Adipocyte (in vitro differentiated cells): ENCODE measurements around the gene TNS3.

ENCODE experiments used
- DNase-seq: peaks from one replicate; pipeline ENCODE4 v3.0.0-alpha.2; 2015; ENCODE audit warnings: low read depth
- H3K27me3 ChIP-seq: replicated peaks from 2 replicates; pipeline ENCODE4 v1.7.0; 2013; ENCODE audit warnings: mild to moderate bottlenecking, low read length, moderate library complexity; ENCODE audit not compliant: control insufficient read depth, insufficient read depth
- H3K36me3 ChIP-seq: 2 replicates; pipeline ENCODE4 v1.7.0; 2013; ENCODE audit warnings: low read length, mild to moderate bottlenecking, moderate library complexity; ENCODE audit not compliant: control insufficient read depth, insufficient read depth, severe bottlenecking
- H3K4me1 ChIP-seq: 2 replicates; pipeline ENCODE4 v1.7.0; 2013; ENCODE audit warnings: mild to moderate bottlenecking, low read length, moderate library complexity; ENCODE audit not compliant: control insufficient read depth, insufficient read depth
- H3K4me3 ChIP-seq: 2 replicates; pipeline ENCODE4 v1.7.0; 2013; ENCODE audit warnings: mild to moderate bottlenecking, low read length, moderate library complexity
- H3K9ac ChIP-seq: 2 replicates; pipeline ENCODE4 v1.7.0; 2013; ENCODE audit warnings: mild to moderate bottlenecking, low read length, moderate library complexity
- H3K9me3 ChIP-seq: 2 replicates; pipeline ENCODE4 v1.7.0; 2013; ENCODE audit warnings: mild to moderate bottlenecking, low read length, moderate library complexity; ENCODE audit not compliant: control insufficient read depth

Gene TNS3

DNA sequence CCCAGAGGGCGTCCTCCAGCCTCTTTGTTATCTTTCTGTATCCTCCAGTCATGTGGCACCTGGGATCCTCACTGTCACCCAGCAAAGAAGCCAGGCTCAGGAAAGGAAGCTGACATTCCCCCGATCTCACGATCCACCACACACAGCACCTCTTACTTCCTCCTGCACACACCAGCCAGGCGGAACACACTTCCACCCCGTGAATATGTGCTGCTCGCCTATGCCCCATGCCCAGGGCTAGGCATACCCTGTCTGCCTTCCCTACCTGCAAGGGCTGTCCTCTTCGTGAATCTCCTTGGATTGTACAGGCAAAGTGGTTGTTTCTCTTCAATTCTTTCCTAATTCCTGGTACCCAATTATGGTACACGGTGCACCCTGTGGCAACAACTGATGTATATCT is 191.0 kb downstream of the TNS3 start:
- Histone ChIP-seq H3K36me3 (peaks cover 54% of the 10 kb centered on the region), H3K9me3 (no peaks in the 10 kb centered on the region), H3K27me3 (peaks cover 35% of the 10 kb centered on the region), H3K9ac (no peak overlapping the region), H3K4me1 (peaks cover 11% of the 10 kb centered on the region), H3K4me3 (no peak overlapping the region)
- DNase-seq: no peak

GRCh38 chr7:47389923-47390630 is 191.8 kb downstream of the TNS3 start:
- Histone ChIP-seq H3K4me3 (no peak overlapping the region), H3K9me3 (no peaks in the 10 kb centered on the region), H3K9ac (no peak overlapping the region), H3K36me3 (peaks cover 48% of the 10 kb centered on the region), H3K4me1 (peaks cover 11% of the 10 kb centered on the region), H3K27me3 (peaks cover 38% of the 10 kb centered on the region)
- no peak for DNase-seq

GRCh38 chr7:47389171-47389922 is 192.6 kb downstream of the TNS3 start:
- Histone ChIP-seq H3K36me3 (peaks cover 45% of the 10 kb centered on the region), H3K4me3 (no peak overlapping the region), H3K4me1 (peaks cover 11% of the 10 kb centered on the region), H3K9ac (no peak overlapping the region), H3K9me3 (no peaks in the 10 kb centered on the region), H3K27me3 (peaks cover 39% of the 10 kb centered on the region)
- DNase-seq: no peak

GRCh38 chr7:47387506-47387905 is 194.4 kb downstream of the TNS3 start:
- no peak for DNase-seq
- Histone ChIP-seq H3K27me3 (peaks cover 34% of the 10 kb centered on the region), H3K4me3 (no peak overlapping the region), H3K36me3 (peaks cover 39% of the 10 kb centered on the region), H3K9ac (no peak overlapping the region), H3K9me3 (no peaks in the 10 kb centered on the region), H3K4me1 (peaks cover 8% of the 10 kb centered on the region)

GRCh38 chr7:47386273-47386835 is 195.6 kb downstream of the TNS3 start:
- Histone ChIP-seq H3K4me3 (no peak overlapping the region), H3K9ac (no peak overlapping the region), H3K27me3 (peaks cover 43% of the 10 kb centered on the region), H3K4me1 (no peaks in the 10 kb centered on the region), H3K9me3 (no peaks in the 10 kb centered on the region), H3K36me3 (peaks cover 31% of the 10 kb centered on the region)
- DNase-seq: no peak

GRCh38 chr7:47385536-47386125 is 196.3 kb downstream of the TNS3 start:
- H3K36me3 ChIP-seq: peaks cover 24% of the 10 kb centered on the region
- DNase-seq: no peak
- H3K4me3 ChIP-seq: no peak overlapping the region
- no peaks in the 10 kb centered on the region for H3K9me3 ChIP-seq
- H3K4me1 ChIP-seq: peaks cover 2% of the 10 kb centered on the region
- no peak overlapping the region for H3K9ac ChIP-seq
- peaks cover 47% of the 10 kb centered on the region for H3K27me3 ChIP-seq

DNA sequence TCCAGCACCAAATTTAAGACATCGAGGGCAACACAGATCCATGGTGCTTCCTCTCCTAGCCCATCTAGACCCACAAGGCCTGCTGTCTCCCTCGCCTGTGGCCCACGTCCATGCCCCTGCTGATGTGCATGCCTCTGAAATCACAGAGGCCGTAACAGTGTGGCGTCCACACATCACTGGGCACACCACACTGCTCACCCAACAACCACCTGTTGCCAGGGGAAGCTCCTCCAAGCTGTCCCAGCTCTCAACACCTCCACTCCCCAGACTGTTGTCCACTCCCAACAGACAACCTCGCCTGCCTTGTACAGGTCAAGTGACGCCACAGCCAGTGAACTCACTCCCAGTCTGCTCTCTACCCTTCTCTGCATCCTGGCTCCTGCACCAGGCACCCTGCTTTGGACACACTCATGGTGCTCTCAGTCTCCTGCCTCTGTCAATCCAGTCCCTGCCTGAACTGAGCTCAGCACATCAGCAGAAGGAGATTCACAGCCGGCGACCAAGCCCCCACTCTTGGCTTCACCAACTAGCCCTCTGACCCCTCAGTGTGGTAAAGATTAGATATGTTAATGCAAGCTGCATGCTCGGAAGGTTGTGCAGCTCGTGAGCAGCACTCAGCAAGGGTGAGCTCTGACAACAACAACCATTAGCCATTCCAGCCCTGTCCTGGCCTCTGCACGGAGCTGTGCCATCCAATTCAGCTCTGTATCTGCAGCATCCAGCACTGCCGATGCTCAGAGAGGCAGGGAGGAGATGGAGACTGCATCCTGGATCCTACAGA is 197.0 kb downstream of the TNS3 start:
- Histone ChIP-seq H3K27me3 (peaks cover 41% of the 10 kb centered on the region), H3K36me3 (peaks cover 19% of the 10 kb centered on the region), H3K4me3 (no peak overlapping the region), H3K9me3 (no peaks in the 10 kb centered on the region), H3K4me1 (peaks cover 9% of the 10 kb centered on the region), H3K9ac (no peak overlapping the region)
- no peak for DNase-seq

DNA sequence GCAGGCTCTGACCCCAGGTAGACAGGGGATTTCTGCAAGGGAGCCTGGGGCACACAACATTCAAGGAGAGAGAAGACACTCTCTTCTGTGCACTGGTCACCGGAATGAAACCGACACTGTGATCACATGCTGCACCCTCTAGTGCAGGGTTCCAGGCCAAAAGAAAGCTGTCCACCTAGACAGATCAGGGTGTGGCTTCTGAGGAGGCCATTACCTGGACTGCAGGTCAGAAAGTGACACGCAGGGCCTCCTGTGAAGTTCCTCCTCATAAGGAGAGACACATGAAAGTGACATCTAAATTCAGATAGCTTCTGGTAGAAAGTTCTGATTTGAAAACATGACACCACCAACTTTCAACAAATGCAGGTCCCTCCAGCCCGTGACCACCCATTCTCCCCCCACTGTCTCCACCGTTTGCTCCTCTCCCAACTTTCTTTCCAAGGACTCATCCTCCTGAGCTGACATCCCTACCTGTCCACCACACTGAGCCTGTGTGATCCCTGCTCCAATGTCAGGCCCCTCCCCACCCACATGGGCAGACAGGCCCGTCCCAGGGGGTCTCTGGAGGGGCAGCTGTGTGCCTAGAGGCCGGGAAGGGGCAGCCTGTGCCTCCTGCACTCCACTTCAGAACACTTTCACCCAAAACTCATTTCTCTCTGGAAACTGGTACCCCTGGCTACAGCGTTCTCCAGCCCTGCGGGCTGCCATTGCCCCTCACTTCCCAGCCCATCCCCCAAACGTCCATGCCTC is 198.0 kb downstream of the TNS3 start:
- Histone ChIP-seq H3K36me3 (peaks cover 19% of the 10 kb centered on the region), H3K9me3 (no peaks in the 10 kb centered on the region), H3K4me1 (peaks cover 14% of the 10 kb centered on the region), H3K27me3 (peaks cover 33% of the 10 kb centered on the region), H3K4me3 (no peak overlapping the region), H3K9ac (no peak overlapping the region)
- no peak for DNase-seq

- peaks cover 18% of the 10 kb centered on the region for H3K36me3 ChIP-seq
- no peaks in the 10 kb centered on the region for H3K9me3 ChIP-seq
- H3K4me3 ChIP-seq: no peak overlapping the region
- H3K4me1 ChIP-seq: peaks cover 14% of the 10 kb centered on the region
- peak; percentile 69 for DNase-seq
- H3K9ac ChIP-seq: no peak overlapping the region
- H3K27me3 ChIP-seq: peaks cover 33% of the 10 kb centered on the region
Observed at GRCh38 chr7:47383072-47383471, 198.8 kb downstream of the TNS3 start.

DNA sequence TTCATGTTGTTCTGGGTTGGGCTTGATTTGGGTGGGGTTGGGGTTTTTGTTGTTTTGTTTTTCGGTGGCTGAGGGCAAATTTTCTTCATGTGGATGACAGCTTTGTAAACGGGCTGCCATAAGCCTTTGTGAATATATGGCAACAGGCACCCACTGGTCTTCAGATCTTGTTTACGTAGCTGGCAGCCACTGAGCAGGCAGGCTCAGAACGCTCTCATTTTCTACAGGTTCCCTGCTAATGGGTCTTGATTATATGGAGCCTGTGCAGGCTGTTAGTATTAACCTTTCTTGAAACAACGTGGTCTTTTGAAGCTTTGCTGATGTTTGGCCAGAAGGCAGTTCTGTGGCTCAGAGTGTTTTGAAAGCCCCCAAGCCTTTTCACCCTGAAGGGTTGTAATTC is 199.7 kb downstream of the TNS3 start:
- no peak for DNase-seq
- H3K9ac ChIP-seq: no peak overlapping the region
- H3K9me3 ChIP-seq: no peaks in the 10 kb centered on the region
- peaks cover 13% of the 10 kb centered on the region for H3K36me3 ChIP-seq
- H3K4me3 ChIP-seq: no peak overlapping the region
- H3K4me1 ChIP-seq: peaks cover 14% of the 10 kb centered on the region
- H3K27me3 ChIP-seq: peaks cover 30% of the 10 kb centered on the region
